K562 (cell line): Measurements from ENCODE around the gene MYO1B. TPM values are rescaled to one million over a fixed set of nuclear protein-coding genes. Genes with fewer than 3 reads are reported as not detected.

Experiments used
- ATAC-seq: fragments of 200-7000 bp; cut with Tn5 transposase; 3 replicates; pipeline ENCODE4 v1.9.1; 2020; ENCODE audit warnings: moderate library complexity
- BruUV-seq: library from RNA; stranded (reverse); fragments of 400-500 nt; replicated peaks from 2 replicates; lab custom pipeline; 2021; lab: Mats Ljungman, UMichigan
- CTCF ChIA-PET: fragments of 300-600 bp; formaldehyde crosslinking; extraction: SDS; loops from one replicate; lab custom pipeline; 2021; ENCODE audit warnings: low intra/inter-chr PET ratio; lab: Yijun Ruan, JAX
- POLR2A ChIA-PET: fragments of 300-600, 350-650 bp; sonication (Branson Sonifier 250); formaldehyde crosslinking; extraction: SDS; loops from one replicate; lab custom pipeline; 2021; ENCODE audit warnings: antibody characterized with exemption, inconsistent platforms; lab: Yijun Ruan, JAX
- DNase-seq, 4 experiments: peaks; one replicate each; pipeline versions ENCODE4 v3.0.0 to v3.0.0-alpha.2; 2011 to 2018; ENCODE audit warnings: low spot score in 3 of 4, mixed read lengths in 3 of 4; ENCODE audit errors: extremely low read depth in 1 of 4
- FAIRE-seq: peaks from 2 replicates; lab custom pipeline; 2011; peaks lifted over from hg19 to GRCh38; lab: Jason Lieb, UNC
- H2AFZ ChIP-seq: 2 replicates; pipeline ENCODE4 v1.6.0; 2011; ENCODE audit warnings: low read depth, low read length, control low read depth, inconsistent platforms
- H3K27ac ChIP-seq: fragments of 200-600 bp; 3 replicates; pipeline ENCODE4 v1.8.0; 2011; ENCODE audit warnings: low read depth, mild to moderate bottlenecking, control low read depth, inconsistent platforms, low read length, moderate library complexity, mixed read lengths; ENCODE audit errors: extremely low read depth
- H3K27me3 ChIP-seq, 2 experiments: fragments of 300-600 bp in 1 of 2; 2 replicates in 1 of 2; 3 replicates in 1 of 2; pipeline versions ENCODE4 v1.6.0 to v1.8.0; 2011; ENCODE audit warnings: inconsistent platforms in 2 of 2, low read length in 2 of 2, mild to moderate bottlenecking in 1 of 2, mixed read lengths in 1 of 2, moderate library complexity in 1 of 2; ENCODE audit not compliant: control insufficient read depth in 2 of 2, insufficient read depth in 2 of 2
- H3K36me3 ChIP-seq: fragments of 300-600 bp; 3 replicates; pipeline ENCODE4 v1.8.0; 2011; ENCODE audit warnings: mild to moderate bottlenecking, low read length, inconsistent platforms; ENCODE audit not compliant: control insufficient read depth, insufficient read depth
- H3K4me1 ChIP-seq, 2 experiments: fragments of 200-600 bp in 1 of 2; replicated peaks in 1 of 2; 2 replicates in 1 of 2; 3 replicates in 1 of 2; pipeline versions ENCODE4 v1.5.1 to v1.8.0; 2011; ENCODE audit warnings: inconsistent platforms in 2 of 2, low read length in 2 of 2, mild to moderate bottlenecking in 1 of 2, mixed read lengths in 1 of 2, moderate library complexity in 1 of 2; ENCODE audit not compliant: control insufficient read depth in 2 of 2, insufficient read depth in 2 of 2
- H3K4me2 ChIP-seq: 2 replicates; pipeline ENCODE4 v1.6.1; 2011; ENCODE audit warnings: low read length, control low read depth, inconsistent platforms, mixed read lengths; ENCODE audit not compliant: insufficient read depth
- H3K4me3 ChIP-seq: fragments of 200-600 bp; sonication (generic), shearing (Covaris generic); 2 replicates; pipeline ENCODE4 v1.5.1; 2016; ENCODE audit warnings: control low read depth, inconsistent platforms
- H3K79me2 ChIP-seq: fragments of 200-600 bp; 3 replicates; pipeline ENCODE4 v1.8.0; 2011; ENCODE audit warnings: low read length, inconsistent platforms; ENCODE audit not compliant: control insufficient read depth, insufficient read depth
- H3K9ac ChIP-seq, 2 experiments: 2 replicates each; pipeline versions ENCODE4 v1.6.0 to v1.6.1; 2011; ENCODE audit warnings: low read depth in 2 of 2, low read length in 2 of 2, control low read depth in 1 of 2, inconsistent platforms in 1 of 2, mild to moderate bottlenecking in 1 of 2, mixed read lengths in 1 of 2; ENCODE audit not compliant: insufficient read depth in 1 of 2
- H3K9me1 ChIP-seq: one replicate; pipeline ENCODE4 v1.6.0; 2011; ENCODE audit warnings: inconsistent platforms, mild to moderate bottlenecking, low read length, moderate library complexity; ENCODE audit not compliant: control insufficient read depth, insufficient read depth
- H3K9me3 ChIP-seq: replicated peaks from 2 replicates; pipeline ENCODE4 v1.5.1; 2011; ENCODE audit warnings: low read depth, low read length, inconsistent platforms; ENCODE audit not compliant: control insufficient read depth, insufficient read depth
- H4K20me1 ChIP-seq: replicated peaks from 2 replicates; pipeline ENCODE4 v1.6.1; 2011; ENCODE audit warnings: low read length, inconsistent platforms, mixed read lengths; ENCODE audit not compliant: control insufficient read depth, insufficient read depth
- BRD4 ChIP-seq: fragments of 200-600 bp; sonication (generic); IDR thresholded peaks from 2 replicates; pipeline ENCODE4 v1.6.1; 2017; ENCODE audit warnings: inconsistent platforms
- CHD1 ChIP-seq: fragments of 200-600 bp; sonication (generic); IDR thresholded peaks from one replicate; pipeline ENCODE4 v1.6.1; 2012; ENCODE audit warnings: mild to moderate bottlenecking, moderate library complexity, low read length, inconsistent platforms
- E2F1 ChIP-seq: sonication (generic); formaldehyde crosslinking; IDR thresholded peaks from 2 replicates; pipeline ENCODE4 v1.8.1; 2023; ENCODE audit warnings: mild to moderate bottlenecking, missing genetic modification reagents, moderate library complexity
- E2F4 ChIP-seq: sonication (generic); formaldehyde crosslinking; IDR thresholded peaks from 2 replicates; pipeline ENCODE4 v1.8.0; 2022; ENCODE audit warnings: mild to moderate bottlenecking, low read depth, missing genetic modification reagents
- GATAD2A ChIP-seq: fragments of 450-650 bp; IDR thresholded peaks from 2 replicates; pipeline ENCODE4 v1.6.1; 2017
- MCM3 ChIP-seq: fragments of 450-650 bp; IDR thresholded peaks from 2 replicates; pipeline ENCODE4 v1.6.1; 2016
- MEF2D ChIP-seq: conservative IDR thresholded peaks from 2 replicates; pipeline ENCODE4 v1.6.1; 2016; ENCODE audit warnings: low read depth, missing genetic modification characterization, missing compliant biosample characterization
- NR2C1 ChIP-seq, 2 experiments: fragments of 450-650 bp; IDR thresholded peaks; 2 replicates each; pipeline ENCODE4 v1.6.1; 2017; ENCODE audit warnings: mild to moderate bottlenecking in 2 of 2, antibody characterized with exemption in 1 of 2, inconsistent platforms in 1 of 2, missing compliant biosample characterization in 1 of 2, missing genetic modification characterization in 1 of 2
- POLR2AphosphoS5 ChIP-seq: IDR thresholded peaks from 2 replicates; pipeline ENCODE4 v1.6.1; 2011; ENCODE audit warnings: mild to moderate bottlenecking, low read depth, low read length, moderate library complexity; ENCODE audit not compliant: control insufficient read depth, insufficient read depth
- RREB1 ChIP-seq: fragments of 250-450 bp; sonication (Bioruptor Pico); IDR thresholded peaks from 2 replicates; pipeline ENCODE4 v1.4.0; 2020
- THAP7 ChIP-seq: fragments of 250-450 bp; sonication (Bioruptor Pico); IDR thresholded peaks from 2 replicates; pipeline ENCODE4 v1.5.0; 2021
- ZNF197 ChIP-seq: fragments of 200-800 bp; sonication (Bioruptor generic); IDR thresholded peaks from 2 replicates; pipeline ENCODE4 v1.6.1; 2016; ENCODE audit warnings: low read depth, missing genetic modification characterization, missing compliant biosample characterization
- ZNF584 ChIP-seq: fragments of 200-800 bp; sonication (Bioruptor generic); IDR thresholded peaks from 2 replicates; pipeline ENCODE4 v1.6.1; 2016; ENCODE audit warnings: low read depth, mild to moderate bottlenecking, missing genetic modification characterization, missing compliant biosample characterization
- WGBS: fragments of 100-300 bp; shearing (Covaris generic); methylation state at CpG from one replicate; pipeline ENCODE4 v1.1.6; 2016; ENCODE audit warnings: low coverage, mixed read lengths; ENCODE audit not compliant: insufficient coverage; ENCODE audit errors: missing lambda C conversion rate; 5-methylcytosine and 5-hydroxymethylcytosine counted together
- in situ Hi-C: fragments of 300-500 bp; cut with MboI; formaldehyde crosslinking; loops from 4 replicates; pipeline ENCODE4 v1.15.0; 2018; ENCODE audit warnings: inconsistent platforms, mixed read lengths
- intact Hi-C: fragments of 100-400 bp; cut with micrococcal nuclease; formaldehyde crosslinking; loops from 2 replicates; pipeline ENCODE4 v1.14.2; 2022
- polyA plus RNA-seq, 8 experiments: library from polyadenylated mRNA; depleted of rRNA in 4 of 8; stranded (reverse) in 5 of 8; unstranded in 3 of 8; fragments of >200 nt; fragmentation: Nextera tagmentation in 2 of 8; fragmentation: Illumina TruSeq in 1 of 8; extraction: Ambion mirVana in 2 of 8; extraction: Trizol in 1 of 8; gene quantifications; 2 replicates each; pipeline versions ENCODE4 v1.2.1 to v1.2.3, GENCODE V29; 2011 to 2014; ENCODE audit warnings: inconsistent platforms in 1 of 8, missing spikeins in 1 of 8
- total RNA-seq, 7 experiments: library from RNA; depleted of rRNA in 6 of 7; stranded (reverse); fragments of >200 nt in 6 of 7; fragmentation: Illumina TruSeq in 2 of 7; extraction: Trizol in 2 of 7; gene quantifications; 2 replicates each; pipeline versions ENCODE4 v1.2.1 to v1.2.3, GENCODE V29; 2011 to 2021; ENCODE audit warnings: low replicate concordance in 1 of 7

Gene MYO1B
- total and polyA plus RNA-seq, 9 of the 15 experiments (the other 6 are each of a cell fraction or from before 2014, with no cell fraction given) = 0.04 to 0.33 (median 0.20) TPM; not detected in 5

- ChIA-PET CTCF (no interaction called here), POLR2A (no interaction called here)
- Histone ChIP-seq H3K4me2 (no peak overlapping the region), H3K36me3 (no peaks in the 10 kb centered on the region), H3K9me3 (no peaks in the 10 kb centered on the region), H3K4me3 (no peak overlapping the region), H3K79me2 (no peaks in the 10 kb centered on the region), H4K20me1 (no peaks in the 10 kb centered on the region), H3K9me1 (no peaks in the 10 kb centered on the region), H2AFZ (no peak overlapping the region), H3K4me1 (no peaks in the 10 kb centered on the region), H3K27ac (no peak overlapping the region), H3K27me3 (no peaks in the 10 kb centered on the region), H3K9ac (no peak overlapping the region)
- DNase-seq (no peak), ATAC-seq (no peak), FAIRE-seq (no peak)
- TF ChIP-seq CHD1 (no peak), GATAD2A (no peak), RREB1 (no peak), MEF2D (tag) (no peak), NR2C1 (IDR thresholded peaks at IDR 0.05) (no peak), NR2C1 (tag; IDR thresholded peaks at IDR 0.05) (no peak), E2F1 (CRISPR knock-in tag) (no peak), BRD4 (no peak), POLR2AphosphoS5 (no peak), ZNF584 (CRISPR knock-in tag) (no peak), E2F4 (no peak), MCM3 (no peak), ZNF197 (CRISPR knock-in tag) (no peak), THAP7 (no peak)
- WGBS = 0% methylated on average over 4 of the region's 4 CpGs
- no TSS peak for BruUV-seq
- in situ Hi-C loops (no loop called here), intact Hi-C loops (no loop called here)
These were observed 181.8 kb downstream of the MYO1B start for GRCh38 chr2:191427031-191427430.
